Gastrocnemius medialis (tissue), 4 donors: ENCODE data around the gene ECEL1.
"Not testable (repeated sequence)": the region's sequence is repeated elsewhere in the genome, so short reads cannot be mapped to it uniquely, and the experiment has no call there.

Experiments used
- POLR2A ChIP-seq, 2 donors: fragments of 450-650 bp; IDR thresholded peaks; one replicate each; pipeline ENCODE4 v1.6.1; 2017; ENCODE audit warnings: antibody characterized with exemption in 2 of 2, mild to moderate bottlenecking in 2 of 2, moderate library complexity in 2 of 2
- TF ChIP-seq, protein P1 (sequence below), 5 experiments: fragments of 450-650 bp in 3 of 5; fragments of 200-600 bp in 2 of 5; sonication (generic) in 2 of 5; IDR thresholded peaks in 4 of 5; conservative IDR thresholded peaks in 1 of 5; 1 replicate in 4 of 5; 2 replicates in 1 of 5; pipeline ENCODE4 v1.5.1; 2016 to 2019; ENCODE audit warnings: antibody characterized with exemption in 5 of 5, mild to moderate bottlenecking in 3 of 5, moderate library complexity in 3 of 5

DNA sequence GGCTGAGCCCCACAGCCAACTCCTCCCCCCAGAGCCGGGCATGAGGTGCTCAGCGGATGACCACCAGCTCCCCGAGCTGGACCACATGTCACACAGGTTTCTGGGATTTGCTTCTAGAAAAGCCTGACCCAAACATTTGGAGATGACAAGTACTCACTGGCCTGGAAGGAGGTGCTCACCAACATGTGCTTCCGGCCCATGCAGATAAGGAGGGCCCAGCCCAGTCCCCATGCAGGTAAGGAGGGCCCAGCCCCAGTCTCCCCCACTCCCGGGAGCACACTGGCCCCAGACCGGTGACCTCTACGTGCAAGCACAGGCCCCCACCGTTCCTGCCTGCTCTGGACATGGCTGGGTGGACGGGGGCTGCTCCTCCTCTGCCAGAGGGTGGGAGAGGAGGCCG, 45.7 kb downstream of the ECEL1 start:
- TF ChIP-seq, protein P1, sequence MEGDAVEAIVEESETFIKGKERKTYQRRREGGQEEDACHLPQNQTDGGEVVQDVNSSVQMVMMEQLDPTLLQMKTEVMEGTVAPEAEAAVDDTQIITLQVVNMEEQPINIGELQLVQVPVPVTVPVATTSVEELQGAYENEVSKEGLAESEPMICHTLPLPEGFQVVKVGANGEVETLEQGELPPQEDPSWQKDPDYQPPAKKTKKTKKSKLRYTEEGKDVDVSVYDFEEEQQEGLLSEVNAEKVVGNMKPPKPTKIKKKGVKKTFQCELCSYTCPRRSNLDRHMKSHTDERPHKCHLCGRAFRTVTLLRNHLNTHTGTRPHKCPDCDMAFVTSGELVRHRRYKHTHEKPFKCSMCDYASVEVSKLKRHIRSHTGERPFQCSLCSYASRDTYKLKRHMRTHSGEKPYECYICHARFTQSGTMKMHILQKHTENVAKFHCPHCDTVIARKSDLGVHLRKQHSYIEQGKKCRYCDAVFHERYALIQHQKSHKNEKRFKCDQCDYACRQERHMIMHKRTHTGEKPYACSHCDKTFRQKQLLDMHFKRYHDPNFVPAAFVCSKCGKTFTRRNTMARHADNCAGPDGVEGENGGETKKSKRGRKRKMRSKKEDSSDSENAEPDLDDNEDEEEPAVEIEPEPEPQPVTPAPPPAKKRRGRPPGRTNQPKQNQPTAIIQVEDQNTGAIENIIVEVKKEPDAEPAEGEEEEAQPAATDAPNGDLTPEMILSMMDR (IDR thresholded peaks at IDR 0.05 in 4 of 5, conservative IDR thresholded peaks at IDR 0.05 in 1 of 5), result not testable (repeated sequence)
- TF ChIP-seq POLR2A (IDR thresholded peaks at IDR 0.05), result not testable (repeated sequence)
